Posterior cingulate gyrus (tissue), 11 donors: Measurements from ENCODE around the gene NUP155.
"Not testable (repeated sequence)": the region's sequence is repeated elsewhere in the genome, so short reads cannot be mapped to it uniquely, and the experiment has no call there.

ENCODE experiments used
- DNase-seq, 10 donors: peaks; one replicate each; pipeline versions ENCODE4 v3.0.0 to v3.0.0-alpha.2; 2020 to 2021; ENCODE audit warnings: mixed read lengths in 3 of 10
- intact Hi-C: fragments of 100-400 bp; cut with DNase I; formaldehyde crosslinking; loops from one replicate; pipeline ENCODE4 v1.15.1; 2023

The NUP155 gene

DNA sequence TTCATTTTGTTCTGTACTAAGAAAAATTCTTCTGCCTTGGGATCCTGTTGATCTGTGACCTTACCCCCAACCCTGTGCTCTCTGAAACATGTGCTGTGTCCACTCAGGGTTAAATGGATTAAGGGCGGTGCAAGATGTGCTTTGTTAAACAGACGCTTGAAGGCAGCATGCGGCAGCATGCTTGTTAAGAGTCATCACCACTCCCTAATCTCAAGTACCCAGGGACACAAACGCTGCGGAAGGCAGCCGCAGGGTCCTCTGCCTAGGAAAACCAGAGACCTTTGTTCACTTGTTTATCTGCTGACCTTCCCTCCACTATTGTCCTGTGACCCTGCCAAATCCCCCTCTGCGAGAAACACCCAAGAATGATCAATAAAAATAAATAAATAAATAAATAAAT, 74.6 kb downstream of the NUP155 start:
- intact Hi-C loops, DNase-seq: not testable (repeated sequence)

DNA sequence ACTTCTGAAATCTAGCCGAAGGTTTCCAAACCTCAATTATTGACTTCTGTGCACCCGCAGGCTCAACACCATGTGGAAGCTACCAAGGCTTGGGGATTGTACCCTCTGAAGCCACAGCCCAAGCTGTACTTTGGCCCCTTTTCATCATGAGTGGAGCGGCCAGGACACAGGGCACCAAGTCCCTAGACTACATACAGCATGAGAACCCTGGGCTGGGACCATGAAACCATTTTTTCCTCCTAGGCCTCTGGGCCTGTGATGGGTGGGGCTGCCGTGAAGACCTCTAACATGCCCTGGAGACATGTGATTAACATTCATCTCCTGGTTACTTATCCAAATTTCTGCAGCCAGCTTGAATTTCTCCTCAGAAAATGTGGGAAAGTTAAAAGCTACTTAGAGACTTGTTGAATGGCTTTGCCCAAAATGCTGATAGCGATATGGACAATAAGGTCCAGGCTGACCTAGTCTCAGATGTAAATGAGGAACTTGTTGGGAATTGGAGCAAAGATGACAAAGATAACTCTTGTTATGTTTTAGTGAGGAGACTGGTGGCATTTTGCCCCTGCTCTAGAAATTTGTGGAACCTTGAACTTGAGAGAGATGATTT, 87.6 kb downstream of the NUP155 start:
- intact Hi-C loops: no loop called here
- DNase-seq: no peak

DNA sequence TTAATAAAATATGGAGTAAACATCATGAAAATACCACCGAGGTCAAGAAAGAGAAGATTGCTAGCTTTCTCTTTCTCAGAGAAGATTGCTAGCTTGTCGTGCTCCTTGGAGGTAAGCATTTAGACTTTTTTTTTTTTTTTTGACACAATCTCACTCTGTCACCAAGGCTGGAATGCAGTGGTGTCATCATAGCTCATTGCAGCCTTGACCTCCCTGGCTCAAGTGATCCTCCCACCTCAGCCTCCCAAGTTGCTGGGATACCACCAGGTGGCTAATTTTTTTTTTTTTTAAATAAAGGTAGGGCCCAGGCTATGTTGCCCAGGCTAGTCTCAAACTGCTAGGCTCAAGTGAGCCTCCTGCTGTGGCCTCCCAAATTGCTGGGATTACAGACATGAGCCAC, 95.4 kb downstream of the NUP155 start:
- intact Hi-C loops: no loop called here

DNA sequence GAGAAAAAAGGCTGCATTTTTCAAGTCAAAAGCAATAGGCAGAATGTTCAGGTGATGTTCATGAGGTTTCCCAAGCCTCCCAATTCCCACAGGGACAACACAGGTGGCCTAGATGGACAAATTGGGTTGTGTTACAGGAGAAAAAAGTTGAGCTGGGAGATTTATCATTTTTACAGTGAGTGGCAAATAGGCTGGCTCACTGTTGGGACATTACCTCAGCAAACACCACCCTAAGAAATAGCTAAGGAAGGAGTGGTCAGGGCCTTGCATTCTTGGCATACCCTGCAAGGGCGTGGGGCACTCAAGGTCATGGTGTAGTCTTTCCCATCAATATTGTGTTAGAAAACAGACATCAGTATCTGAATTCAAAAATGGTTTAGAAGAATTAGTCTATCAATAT, 98.4 kb downstream of the NUP155 start:
- DNase-seq: no peak

More for the DNA sequence above, 95.4 kb downstream of the NUP155 start:
- no peak for DNase-seq

DNA sequence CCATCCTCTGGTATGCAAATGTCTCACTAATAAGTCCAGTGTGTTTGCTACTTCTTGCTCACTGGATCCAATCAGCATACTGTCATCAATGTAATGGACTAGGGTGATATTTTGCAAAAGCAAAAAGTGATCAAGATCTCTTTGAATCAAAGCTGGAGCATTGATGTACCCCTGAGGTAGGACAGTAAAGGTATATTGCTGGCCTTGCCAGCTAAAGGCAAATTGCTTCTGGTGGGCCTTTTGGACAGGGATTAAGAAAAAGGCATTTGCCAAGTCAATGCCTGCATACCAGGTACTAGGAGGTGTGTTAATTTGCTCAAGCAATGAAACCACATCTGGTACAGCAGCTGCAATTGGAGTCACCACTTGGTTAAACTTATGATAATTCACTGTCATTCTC, 102.8 kb downstream of the NUP155 start:
- intact Hi-C loops, DNase-seq: not testable (repeated sequence)

More for the DNA sequence above, 98.4 kb downstream of the NUP155 start:
- intact Hi-C loops: no loop called here

DNA sequence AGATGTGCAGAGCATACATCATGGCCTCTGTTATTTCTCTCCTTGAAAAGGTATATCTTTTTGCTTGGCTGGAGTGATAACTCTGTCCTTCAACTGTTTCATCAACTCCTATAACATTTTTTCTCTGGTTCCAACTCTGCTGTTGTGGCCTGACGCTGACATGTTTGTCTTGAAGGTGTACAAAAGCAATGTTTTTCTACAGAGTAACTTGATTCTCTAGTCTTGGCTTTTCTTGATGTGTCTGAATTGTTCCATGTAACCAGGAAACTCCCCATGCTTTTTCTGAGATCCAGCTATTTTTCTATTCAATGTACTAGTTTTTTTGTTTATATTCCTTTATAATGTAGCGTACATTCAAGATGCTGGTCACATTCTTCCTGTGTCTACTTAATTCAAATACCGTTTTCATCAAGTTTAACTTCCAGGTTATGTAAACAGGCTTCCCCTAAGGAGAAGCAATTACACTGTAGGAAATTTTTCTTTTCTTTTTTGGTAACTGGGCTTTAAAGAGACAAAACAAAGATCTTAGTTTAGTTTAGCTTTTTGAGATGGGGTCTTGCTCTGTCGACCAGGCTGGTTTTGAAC, 115.0 kb downstream of the NUP155 start:
- intact Hi-C loops: no loop called here
- DNase-seq: no peak

DNA sequence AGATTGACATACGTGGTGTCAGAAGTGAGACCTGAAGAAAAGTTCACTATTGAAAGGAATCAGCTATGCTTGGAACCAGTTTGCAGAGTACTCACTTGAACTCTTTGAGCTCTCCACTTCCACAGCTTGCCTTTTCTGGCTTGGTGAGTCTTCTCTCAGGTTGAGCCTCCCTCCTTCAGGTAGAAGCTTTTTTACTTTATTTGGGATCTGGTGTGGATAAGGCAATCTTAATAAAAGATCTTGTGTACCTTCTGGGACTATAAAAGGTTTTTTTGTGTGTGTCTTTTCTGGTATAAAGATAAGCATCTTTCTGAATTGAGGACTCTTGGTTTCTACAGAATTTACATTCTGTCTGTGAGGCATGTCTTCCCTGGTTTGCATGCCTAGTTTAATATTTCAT, 116.3 kb downstream of the NUP155 start:
- intact Hi-C loops: no loop called here
- no peak for DNase-seq

DNA sequence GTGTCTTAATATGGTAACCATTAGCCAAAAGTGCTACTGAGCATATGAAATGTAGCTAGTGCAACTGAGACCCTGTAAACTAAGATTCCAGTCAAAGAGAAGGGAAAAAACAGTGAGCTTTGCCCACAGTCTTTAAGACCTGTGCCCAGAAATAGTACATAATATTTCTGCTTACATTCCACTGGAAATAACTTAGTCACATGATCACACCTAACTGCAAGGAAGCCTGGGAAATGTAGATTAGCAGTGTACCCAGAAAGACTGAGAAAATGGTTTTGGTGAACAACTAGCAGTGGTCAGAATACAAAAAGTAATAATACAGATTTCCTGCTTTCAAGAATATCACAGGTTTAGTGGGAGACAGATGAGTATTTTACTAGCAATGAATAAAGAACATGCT, 119.2 kb downstream of the NUP155 start:
- DNase-seq: no peak
- intact Hi-C loops: no loop called here

DNA sequence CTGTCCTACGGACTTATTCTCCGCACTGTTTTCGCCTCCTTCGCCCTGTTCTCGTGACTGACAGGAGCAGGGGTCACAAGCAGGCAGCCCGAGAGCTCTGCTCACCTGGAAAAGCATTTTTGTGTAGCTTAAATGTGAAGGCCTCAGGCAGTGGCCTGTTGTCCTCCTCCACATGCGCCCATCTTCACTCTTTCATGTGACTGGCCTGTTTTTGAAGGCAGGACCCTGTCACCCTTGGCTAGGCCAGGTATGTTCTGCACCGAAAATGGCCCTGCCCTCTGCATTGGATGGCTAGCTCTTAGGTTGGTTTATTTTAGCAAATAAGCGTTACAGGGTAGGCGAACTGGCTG, 121.1 kb downstream of the NUP155 start:
- intact Hi-C loops: no loop called here
- peak in 1 of 10 donors; percentile 71 for DNase-seq

DNA sequence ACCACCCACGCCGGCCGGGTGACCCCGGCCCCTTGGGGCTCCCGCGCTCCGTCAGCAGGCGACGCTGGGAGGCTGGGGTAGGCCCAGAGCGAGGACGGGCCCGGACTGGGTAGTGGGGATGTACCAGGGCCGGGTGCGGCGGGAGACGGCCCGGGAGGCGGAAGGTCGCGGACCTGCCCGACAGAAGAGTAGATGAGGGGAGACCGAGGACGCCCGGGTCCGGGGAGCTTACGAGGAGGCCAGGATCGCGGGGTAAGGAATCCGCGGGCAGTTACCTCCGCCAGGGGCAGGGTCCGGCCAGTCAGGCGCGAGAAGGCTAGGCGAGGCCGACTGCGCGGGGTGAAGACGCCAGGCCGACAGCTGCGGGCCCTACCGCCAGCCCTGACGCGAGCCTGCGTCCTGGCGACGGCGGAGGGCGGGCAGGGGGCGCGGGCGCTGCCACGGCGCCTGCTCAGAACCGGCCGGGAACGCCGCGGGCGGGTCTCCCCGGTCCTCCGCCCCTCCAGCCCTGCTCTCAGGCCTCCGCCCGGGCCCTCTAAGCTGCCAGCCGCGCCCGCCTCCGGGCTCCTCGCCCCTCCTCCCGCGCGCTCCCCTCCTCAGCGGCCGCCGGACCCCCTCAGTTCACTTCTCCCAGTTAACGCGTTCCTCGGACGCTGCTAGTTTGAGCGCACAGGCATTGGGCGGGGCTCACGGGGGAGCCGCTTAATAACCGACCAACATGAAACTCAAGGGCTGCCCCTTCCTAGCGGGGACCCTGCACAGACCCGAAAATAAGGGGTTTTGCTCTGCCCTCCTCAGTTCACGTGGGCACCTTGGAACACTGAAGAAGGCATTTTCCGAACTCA, 121.7 kb downstream of the NUP155 start, which contains the start of gene CPLANE1:
TSS of gene CPLANE1 (minus strand) at position 407 of the 845 bp plus-strand sequence. CDS start 1,678 bp downstream, outside the sequence.
- intact Hi-C loops: no loop called here
- DNase-seq: peak; percentile 59 to 97 (median 76)

DNA sequence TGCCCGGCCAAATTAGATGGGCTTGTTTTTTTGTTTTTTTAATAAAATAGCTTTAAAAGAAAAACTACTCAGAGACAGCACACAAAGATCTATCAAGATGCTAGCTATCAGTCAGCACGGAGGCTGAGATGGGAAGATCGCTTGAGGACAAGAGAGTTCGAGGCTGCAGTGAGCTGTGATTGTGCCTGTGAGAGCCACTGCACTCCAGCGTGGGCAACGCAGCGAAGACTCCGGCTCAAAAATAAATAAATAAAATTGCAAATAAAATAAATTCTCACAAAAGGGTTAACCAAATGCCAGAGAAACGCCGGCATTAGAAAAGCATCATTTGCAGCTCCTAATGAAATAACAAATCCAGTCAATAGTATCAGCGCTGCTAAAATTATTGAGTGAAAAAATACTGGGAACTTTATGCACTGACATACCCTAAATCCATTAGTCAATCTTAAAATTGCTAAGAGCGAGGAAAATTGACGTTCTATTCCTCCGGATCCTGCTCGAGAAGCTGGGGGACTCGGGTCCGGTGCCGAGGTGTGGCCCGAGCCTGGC, 122.4 kb downstream of the NUP155 start:
- intact Hi-C loops: no loop called here
- peak in 1 of 10 donors; percentile 75 for DNase-seq

DNA sequence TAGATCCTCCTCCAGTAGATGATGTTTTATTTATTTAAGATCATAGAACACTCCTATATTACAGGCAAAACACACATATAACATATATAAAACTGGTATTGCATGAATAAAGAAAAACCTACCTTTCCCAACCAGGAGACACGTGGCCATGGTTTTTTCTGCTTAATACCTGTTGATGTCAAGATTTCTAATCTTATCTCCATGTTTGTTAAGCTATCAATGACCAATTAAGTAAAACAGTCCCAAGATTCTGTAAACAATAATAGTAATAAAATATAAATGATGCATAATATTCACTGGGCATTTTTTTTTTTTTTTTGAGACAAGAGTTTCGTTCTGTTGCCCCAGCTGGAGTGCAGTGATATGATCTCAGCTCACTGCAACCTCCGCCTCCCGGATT, 123.4 kb downstream of the NUP155 start:
- intact Hi-C loops: no loop called here
- no peak for DNase-seq

DNA sequence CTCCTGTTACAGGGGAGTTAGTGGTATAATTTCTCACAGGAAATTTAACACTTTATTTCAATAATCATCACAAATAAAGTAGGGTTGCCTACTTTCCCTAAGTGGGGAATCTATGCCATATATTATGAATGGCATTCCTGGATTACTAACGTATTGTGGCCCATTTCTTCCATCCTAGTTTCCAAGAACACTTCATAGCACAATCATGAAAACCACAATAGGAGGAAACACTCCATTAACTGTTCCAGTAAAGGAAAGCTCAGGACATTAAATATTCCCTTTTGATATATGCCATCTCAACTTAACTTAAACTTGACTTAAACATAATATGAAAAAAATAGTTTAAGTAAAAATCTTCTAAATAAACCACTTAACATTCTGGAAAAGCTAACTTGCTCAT, 123.9 kb downstream of the NUP155 start:
- intact Hi-C loops: no loop called here
- no peak for DNase-seq
